ENCODE measurements around the gene CLHC1. TPM values are rescaled to one million over a fixed set of nuclear protein-coding genes. Genes with fewer than 3 reads are reported as not detected.
"Not testable (repeated sequence)": the region's sequence is repeated elsewhere in the genome, so short reads cannot be mapped to it uniquely, and the experiment has no call there.

CLHC1 gene
- 1 to 10 TPM; 6.5 to 8.1 TPM for total RNA-seq
- long read RNA-seq, partial matches to known transcripts: 1 of 5 reads
- long read RNA-seq, other reads (novel, unspliced or antisense): 4 of 5 reads

DNA sequence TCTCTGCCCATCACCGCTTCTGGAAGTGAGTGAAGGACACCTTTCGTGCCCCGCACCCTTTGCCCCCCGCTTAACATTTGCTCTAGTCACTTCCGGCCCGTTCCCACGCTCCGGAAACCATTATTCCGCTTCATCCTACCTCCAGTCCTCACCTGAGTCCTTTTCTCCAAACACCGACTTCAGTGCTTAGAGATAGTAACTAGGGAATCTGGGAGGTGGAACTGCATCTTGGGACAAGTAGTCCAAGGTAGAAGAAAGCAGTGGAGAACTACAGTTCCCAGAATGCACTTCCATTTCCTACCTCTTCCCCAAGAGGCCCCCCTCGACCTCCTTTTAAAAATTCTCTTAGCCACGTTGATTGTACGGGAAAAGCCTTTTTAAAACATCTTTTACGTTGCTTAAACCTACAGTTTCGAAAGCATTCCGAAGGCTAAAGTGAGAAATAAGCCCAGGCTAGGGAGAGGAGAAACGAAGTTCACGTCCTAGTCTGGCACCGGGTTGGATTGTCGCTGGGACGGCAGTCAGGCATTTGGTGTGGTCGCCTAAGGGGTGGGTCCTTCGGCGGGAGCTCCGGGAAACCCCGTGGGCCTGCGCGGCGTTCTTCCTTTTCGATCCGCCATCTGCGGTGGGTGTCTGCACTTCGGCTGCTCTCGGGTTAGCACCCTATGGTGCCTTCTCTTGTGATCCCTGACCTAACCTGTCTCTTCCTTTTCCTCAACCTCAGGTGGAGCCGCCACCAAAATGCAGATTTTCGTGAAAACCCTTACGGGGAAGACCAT, at the start of gene CLHC1, which contains the start of gene RPS27A:
CLHC1 (minus strand) TSS at position 210 of the 779 bp plus-strand sequence. CDS start 9,882 bp downstream, outside the sequence.
RPS27A (plus strand) TSS at position 605 of the 779 bp plus-strand sequence; CDS start at position 742, 137 bp downstream.
- intact Hi-C loops (cut with DNase I, micrococcal nuclease): no loop called here
- DNase-seq (peak; percentile 92 to 95), ATAC-seq (peak; percentile 93)

DNA sequence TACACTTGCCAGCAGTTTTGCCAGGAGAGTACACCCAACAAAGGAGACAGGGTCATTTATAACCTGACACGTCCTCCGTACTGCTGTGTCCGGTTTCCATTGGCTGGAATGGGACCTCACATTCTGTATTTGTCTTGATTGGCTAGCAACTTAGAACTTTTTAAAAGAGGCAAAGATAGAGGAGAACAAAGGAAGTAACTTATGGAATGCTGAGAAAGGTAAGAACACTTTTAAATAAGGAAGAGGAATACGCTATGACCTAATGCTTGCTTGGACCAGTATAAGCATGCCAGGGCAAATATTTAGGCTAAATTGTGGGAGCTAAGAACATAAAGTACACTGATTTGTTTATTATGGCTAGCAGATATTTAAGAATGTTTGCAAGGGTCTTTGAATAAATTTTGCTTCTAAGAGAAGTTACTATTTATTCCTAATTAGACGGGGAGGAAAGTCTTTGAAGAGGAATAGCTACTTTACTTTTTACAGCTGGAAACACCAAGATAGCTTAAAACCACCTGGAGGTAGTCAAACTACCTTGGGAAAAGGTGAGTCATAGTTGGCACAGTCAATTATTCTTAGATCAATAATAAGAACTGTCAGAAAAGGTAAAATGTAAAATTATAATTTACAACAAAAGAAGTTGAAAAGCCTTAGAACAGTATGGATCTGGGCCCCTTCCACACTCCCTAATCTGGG, 48.9 kb upstream of the CLHC1 start:
- DNase-seq; intact Hi-C loops (cut with DNase I, micrococcal nuclease); ATAC-seq: not testable (repeated sequence)

DNA sequence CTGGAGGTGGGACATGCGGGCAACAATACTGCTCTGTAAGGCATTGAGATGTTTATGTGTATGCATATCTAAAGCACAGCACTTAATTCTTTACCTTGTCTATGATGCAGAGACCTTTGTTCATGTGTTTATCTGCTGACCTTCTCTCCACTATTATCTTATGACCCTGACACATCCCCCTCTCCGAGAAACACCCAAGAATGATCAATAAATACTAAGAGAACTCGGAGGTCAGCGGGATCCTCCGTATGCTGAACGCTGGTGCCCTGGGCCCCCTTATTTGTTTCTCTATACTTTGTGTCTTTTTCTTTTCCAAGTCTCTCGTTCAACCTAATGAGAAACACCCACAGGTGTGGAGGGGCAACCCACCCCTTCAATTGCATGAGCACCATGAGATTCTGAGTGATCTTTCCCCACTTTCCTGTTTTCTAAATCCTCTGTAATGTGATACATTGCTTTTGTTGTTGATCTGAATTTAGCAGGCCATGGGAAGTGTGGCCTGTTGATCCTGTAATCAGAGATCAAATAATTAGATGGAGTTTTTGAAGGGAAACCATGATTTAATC, 47.8 kb upstream of the CLHC1 start:
- DNase-seq; intact Hi-C loops (cut with DNase I, micrococcal nuclease); ATAC-seq: not testable (repeated sequence)

- DNase-seq; ATAC-seq; intact Hi-C loops (cut with DNase I, micrococcal nuclease): not testable (repeated sequence)
These were observed 47.2 kb upstream of the CLHC1 start for GRCh38 chr2:55279214-55279835.

GRCh38 chr2:55277310-55277709, 45.2 kb upstream of the CLHC1 start:
- intact Hi-C loops (cut with DNase I, micrococcal nuclease): no loop called here
- peak; percentile 42 to 74 for DNase-seq
- ATAC-seq: peak; percentile 83

DNA sequence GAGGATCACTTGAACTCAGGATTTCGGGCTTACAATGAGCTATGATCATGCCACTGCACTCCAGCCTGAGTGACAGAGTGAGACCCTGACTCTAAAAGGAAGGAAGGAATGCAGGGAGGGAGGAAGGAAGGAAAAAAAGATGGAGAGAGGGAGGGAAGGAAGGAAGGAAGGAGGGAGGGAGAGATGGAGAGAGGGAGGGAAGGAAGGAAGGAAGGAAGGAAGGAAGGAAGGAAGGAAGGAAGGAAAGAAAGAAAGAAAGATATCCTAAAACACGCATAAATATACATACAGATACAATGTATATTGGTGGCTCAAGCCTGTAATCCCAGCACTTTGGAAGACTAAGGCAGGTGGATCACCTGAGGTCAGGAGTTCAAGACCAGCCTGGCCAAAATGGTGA, 42.3 kb upstream of the CLHC1 start:
- intact Hi-C loops (cut with DNase I, micrococcal nuclease); ATAC-seq; DNase-seq: not testable (repeated sequence)

- ATAC-seq (peak; percentile 32), DNase-seq (no peak)
- intact Hi-C loops (cut with DNase I, micrococcal nuclease): no loop called here
These were observed 37.5 kb upstream of the CLHC1 start for GRCh38 chr2:55269645-55269990.

DNA sequence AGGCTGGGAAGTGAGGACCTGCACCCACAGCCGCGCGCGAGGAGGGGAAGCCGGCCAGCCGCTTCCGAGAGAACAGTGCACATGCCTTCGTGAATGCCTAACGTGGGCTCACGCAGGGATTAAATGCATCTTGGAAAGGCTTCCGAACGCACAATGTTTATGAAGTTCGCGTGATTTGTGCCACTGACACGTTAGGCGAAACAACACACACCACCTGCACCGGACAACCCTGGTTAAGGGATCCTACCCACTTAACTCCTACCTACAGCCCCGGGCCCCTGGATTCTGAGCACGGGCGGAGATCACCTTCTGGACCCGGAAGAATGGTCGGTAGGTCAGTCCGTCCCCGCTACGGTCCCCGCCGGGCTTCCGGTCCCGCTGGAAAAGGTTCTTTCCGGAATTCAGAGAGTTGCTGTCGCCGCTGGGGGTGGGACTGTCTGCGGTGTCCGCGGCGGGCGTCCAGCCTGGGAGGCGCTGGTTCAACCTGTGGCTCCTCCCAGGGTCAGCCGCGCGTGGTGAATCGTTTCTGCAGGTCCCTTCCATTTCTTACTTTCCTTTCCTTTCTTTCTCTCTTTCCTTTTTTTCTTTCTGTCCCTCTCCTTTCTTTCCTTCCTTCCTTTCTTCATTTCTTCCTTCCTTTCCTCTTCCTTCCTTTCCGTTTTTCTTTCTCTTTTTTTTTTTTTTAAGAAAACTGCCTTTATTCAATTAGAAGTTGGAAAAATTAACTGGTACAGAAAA, 37.0 kb upstream of the CLHC1 start, which contains the start of gene MTIF2:
MTIF2 (minus strand) TSS at position 325 of the 738 bp plus-strand sequence. CDS start 5,373 bp downstream, outside the sequence.
- peak; percentile 98 for ATAC-seq
- intact Hi-C loops (cut with DNase I, micrococcal nuclease): no loop called here
- peak; percentile 96 to 97 for DNase-seq

DNA sequence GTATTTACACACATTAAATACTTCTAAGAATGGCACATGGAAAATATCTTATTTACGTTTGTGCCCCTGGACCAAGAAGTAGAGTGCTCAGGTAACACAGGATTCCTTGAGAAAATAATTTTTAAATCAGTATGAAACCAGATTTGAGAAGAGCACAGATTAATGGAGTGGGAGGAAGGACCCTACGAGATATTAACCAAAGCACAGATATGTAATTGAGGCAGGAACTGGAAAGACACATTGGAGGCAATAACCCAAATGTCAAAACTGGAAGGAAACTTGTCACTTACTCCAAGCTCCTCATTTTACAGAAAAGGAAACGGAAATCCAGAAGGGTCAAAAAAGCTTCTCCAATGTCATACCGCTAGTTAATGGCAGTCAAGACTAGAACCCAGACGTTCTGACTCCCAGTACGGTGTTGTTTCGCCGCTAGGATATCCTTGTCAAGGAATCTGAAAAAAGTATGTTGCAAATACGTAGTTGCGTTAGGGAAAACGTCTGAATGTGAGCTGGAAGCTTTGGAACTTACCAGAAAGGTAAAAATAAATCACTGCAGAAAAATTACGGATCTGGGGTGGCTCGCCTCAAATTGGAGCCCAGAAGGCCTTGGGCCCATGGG, 36.3 kb upstream of the CLHC1 start:
- intact Hi-C loops (cut with DNase I, micrococcal nuclease): no loop called here
- no peak for DNase-seq
- peak; percentile 35 for ATAC-seq

DNA sequence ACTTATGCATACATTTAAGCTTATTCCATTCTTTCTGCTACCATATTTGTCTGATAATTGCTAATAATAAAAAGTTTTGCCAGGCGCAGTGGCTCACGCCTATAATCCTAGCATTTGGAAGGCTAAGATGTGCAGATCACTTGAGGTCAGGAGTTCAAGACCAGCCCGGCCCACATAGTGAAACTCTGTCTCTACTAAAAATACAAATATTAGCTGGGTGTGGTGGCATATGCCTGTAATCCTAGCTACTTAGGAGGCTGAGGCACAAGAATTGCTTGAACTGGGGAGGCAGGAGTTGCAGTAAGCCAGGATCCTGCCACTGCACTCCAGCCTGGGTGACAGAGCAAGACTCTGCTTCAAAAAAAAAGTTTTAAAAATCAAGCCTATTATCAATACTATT, 27.5 kb upstream of the CLHC1 start:
- intact Hi-C loops (cut with DNase I, micrococcal nuclease); ATAC-seq; DNase-seq: not testable (repeated sequence)

DNA sequence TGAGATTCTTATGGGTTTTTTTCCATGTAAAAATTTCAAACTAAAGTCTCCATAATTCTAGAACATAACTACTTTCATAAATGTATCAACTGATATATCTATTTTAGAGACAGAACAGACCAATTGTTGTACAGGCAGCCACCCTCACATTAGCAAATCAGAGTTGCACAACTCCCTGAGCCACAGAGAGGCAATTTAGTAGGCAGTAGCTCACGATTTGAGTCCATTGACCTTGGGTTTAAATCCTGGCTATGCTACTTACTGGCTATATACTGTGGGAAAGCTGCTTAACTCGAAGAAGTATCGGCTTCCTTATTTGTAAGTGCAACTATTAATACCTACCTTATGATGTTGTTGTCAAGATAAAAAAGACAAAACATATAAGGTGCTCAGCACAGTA, 20.7 kb upstream of the CLHC1 start:
- DNase-seq (no peak), ATAC-seq (no peak)

GRCh38 chr2:55247025-55247424, 14.9 kb upstream of the CLHC1 start:
- ATAC-seq: no peak
- no peak for DNase-seq
- intact Hi-C loops (cut with DNase I, micrococcal nuclease): no loop called here

More for the DNA sequence above, 20.7 kb upstream of the CLHC1 start:
- intact Hi-C loops (cut with DNase I, micrococcal nuclease): no loop called here

DNA sequence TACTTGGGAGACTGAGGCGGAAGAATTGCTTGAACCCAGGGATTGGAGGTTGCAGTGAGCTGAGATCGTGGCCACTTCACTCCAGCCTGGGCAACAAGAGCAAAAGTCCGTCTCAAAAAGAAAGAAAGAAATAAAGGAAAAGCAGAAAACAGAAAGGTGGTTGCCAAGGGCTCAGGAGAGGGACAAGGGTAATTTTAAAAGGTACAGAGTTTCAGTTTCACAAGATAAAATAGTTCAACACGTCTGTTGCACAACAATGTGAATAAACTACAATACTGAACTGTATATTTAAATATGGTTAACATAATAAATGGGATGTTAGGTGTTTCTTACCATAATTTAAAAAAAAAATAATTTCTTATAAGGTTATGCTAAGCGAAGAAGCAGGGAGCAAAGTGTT, 13.3 kb upstream of the CLHC1 start:
- DNase-seq (no peak), ATAC-seq (no peak)
- intact Hi-C loops (cut with DNase I, micrococcal nuclease): no loop called here

- DNase-seq (no peak), ATAC-seq (no peak)
- intact Hi-C loops (cut with DNase I, micrococcal nuclease): no loop called here
These were observed 10.5 kb upstream of the CLHC1 start for GRCh38 chr2:55242617-55243016.

DNA sequence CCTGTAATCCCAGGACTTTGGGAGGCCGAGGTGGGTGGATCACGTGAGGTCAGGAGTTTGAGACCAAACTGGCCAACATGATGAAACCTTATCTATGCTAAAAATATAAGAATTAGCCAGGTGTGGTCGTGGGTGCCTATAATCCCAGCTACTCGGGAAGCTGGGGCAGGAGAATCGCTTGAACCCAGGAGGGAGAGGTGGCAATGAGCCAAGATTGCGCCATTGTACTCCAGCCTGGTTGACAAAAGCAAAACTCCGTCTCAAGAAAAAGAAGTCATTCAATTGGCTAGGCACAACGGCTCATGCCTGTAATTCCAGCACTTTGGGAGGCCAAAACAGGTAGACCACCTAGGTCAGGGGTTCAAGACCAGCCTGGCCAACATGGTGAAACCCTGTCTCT, 9.5 kb upstream of the CLHC1 start:
- intact Hi-C loops (cut with DNase I, micrococcal nuclease); ATAC-seq; DNase-seq: not testable (repeated sequence)

DNA sequence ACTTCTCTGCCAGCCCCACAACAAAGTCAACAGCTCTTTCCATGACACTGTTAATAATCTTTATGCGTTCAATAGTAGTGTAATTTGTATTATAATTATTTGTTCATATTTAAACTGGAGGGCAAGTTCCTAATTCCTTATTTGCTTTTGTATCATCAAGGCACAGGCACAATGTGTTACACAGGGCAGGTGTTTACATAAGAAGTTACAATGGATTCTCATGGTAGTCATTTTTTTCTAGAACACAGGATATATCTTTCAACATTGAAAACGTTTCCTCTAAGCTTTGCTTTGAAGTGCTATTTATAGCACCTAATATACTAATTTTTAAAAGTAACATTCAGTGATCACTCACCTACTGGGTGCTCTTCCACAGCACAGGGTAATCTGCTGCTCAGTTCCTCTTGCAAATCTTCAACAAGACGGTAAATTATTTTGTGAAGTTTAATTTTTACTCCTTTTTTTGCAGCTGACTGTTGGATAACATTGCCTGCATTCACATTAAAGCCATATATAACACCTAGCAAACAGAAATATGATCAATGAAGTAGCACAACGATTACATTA, 7.6 kb upstream of the CLHC1 start:
- intact Hi-C loops (cut with DNase I, micrococcal nuclease): no loop called here
- no peak for ATAC-seq
- DNase-seq: no peak

DNA sequence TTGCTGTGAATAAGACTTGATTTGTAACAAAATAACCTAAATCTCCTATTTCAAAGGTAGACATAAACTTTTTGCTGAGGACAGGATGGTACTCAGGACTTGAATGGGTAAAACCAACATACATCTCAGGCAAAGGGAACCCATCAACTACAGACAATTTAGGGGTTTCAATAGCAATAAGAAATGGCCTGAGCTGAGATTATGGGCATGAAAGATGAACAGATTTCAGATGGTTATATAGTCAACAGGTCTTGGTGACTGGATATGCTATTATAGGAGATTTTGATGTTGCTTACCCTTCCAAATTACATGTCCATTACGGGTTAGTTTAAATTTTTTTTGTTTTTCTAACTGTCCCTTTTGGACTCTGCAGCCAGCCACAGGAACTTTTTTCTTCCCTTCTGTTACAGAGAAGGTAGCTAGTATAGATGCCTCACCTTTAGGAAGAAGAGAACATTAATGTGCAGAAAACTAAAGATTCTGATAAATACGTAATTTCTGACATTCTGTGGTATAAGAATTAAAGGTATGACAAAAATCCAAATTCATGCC, 5.0 kb upstream of the CLHC1 start:
- no peak for ATAC-seq
- no peak for DNase-seq

More for the DNA sequence above, 5.0 kb upstream of the CLHC1 start:
- intact Hi-C loops (cut with DNase I, micrococcal nuclease): no loop called here
